Astrocyte (in vitro differentiated cells and primary cell): Measurements from ENCODE around the gene ANO3. TPM values are rescaled to one million over a fixed set of nuclear protein-coding genes. Genes with fewer than 3 reads are reported as not detected.

ENCODE experiments used
- DNase-seq: peaks from one replicate; pipeline ENCODE4 v3.0.0-alpha.2; 2010; ENCODE audit warnings: low read depth
- FAIRE-seq: peaks from 2 replicates; lab custom pipeline; 2011; peaks lifted over from hg19 to GRCh38; lab: Jason Lieb, UNC
- H2AFZ ChIP-seq: 2 replicates; pipeline ENCODE4 v1.6.0; 2012; ENCODE audit warnings: low read depth, low read length, inconsistent platforms
- H3K27ac ChIP-seq: 2 replicates; pipeline ENCODE4 v1.5.1; 2011; ENCODE audit warnings: low read depth, low read length, inconsistent platforms
- H3K27me3 ChIP-seq: 2 replicates; pipeline ENCODE4 v1.6.0; 2011; ENCODE audit warnings: low read length, inconsistent platforms; ENCODE audit not compliant: insufficient read depth
- H3K36me3 ChIP-seq: 2 replicates; pipeline ENCODE4 v1.5.1; 2011; ENCODE audit warnings: low read length, inconsistent platforms; ENCODE audit not compliant: insufficient read depth
- H3K4me1 ChIP-seq: 2 replicates; pipeline ENCODE4 v1.5.1; 2011; ENCODE audit warnings: low read length, inconsistent platforms; ENCODE audit not compliant: insufficient read depth
- H3K4me2 ChIP-seq: 2 replicates; pipeline ENCODE4 v1.6.0; 2012; ENCODE audit warnings: low read length, inconsistent platforms
- H3K4me3 ChIP-seq: 2 replicates; pipeline ENCODE4 v1.5.1; 2011; ENCODE audit warnings: low read depth, mild to moderate bottlenecking, low read length, inconsistent platforms; ENCODE audit not compliant: insufficient read depth
- H3K79me2 ChIP-seq: 2 replicates; pipeline ENCODE4 v1.6.0; 2012; ENCODE audit warnings: mild to moderate bottlenecking, low read length, inconsistent platforms; ENCODE audit not compliant: insufficient read depth
- H3K9ac ChIP-seq: 2 replicates; pipeline ENCODE4 v1.6.0; 2012; ENCODE audit warnings: mild to moderate bottlenecking, low read length, inconsistent platforms
- H3K9me3 ChIP-seq: 2 replicates; pipeline ENCODE4 v1.5.1; 2012; ENCODE audit warnings: low read depth, mild to moderate bottlenecking, low read length, inconsistent platforms; ENCODE audit not compliant: insufficient read depth
- H4K20me1 ChIP-seq: 2 replicates; pipeline ENCODE4 v1.6.0; 2012; ENCODE audit warnings: low read length, inconsistent platforms; ENCODE audit not compliant: insufficient read depth
- H3K27ac Mint-ChIP-seq: one replicate; pipeline ENCODE4 v1.8.0; 2021; ENCODE audit warnings: mild to moderate bottlenecking, mixed read lengths; ENCODE audit not compliant: unreplicated experiment
- H3K27me3 Mint-ChIP-seq: one replicate; pipeline ENCODE4 v1.8.0; 2021; ENCODE audit warnings: low read depth, mixed read lengths; ENCODE audit not compliant: unreplicated experiment
- H3K36me3 Mint-ChIP-seq: one replicate; pipeline ENCODE4 v1.8.0; 2021; ENCODE audit warnings: low read depth, mixed read lengths; ENCODE audit not compliant: unreplicated experiment
- H3K4me1 Mint-ChIP-seq: one replicate; pipeline ENCODE4 v1.8.0; 2021; ENCODE audit warnings: low read depth, mixed read lengths; ENCODE audit not compliant: unreplicated experiment
- H3K4me3 Mint-ChIP-seq: one replicate; pipeline ENCODE4 v1.8.0; 2021; ENCODE audit warnings: mild to moderate bottlenecking, moderate library complexity, mixed read lengths; ENCODE audit not compliant: unreplicated experiment
- H3K9me3 Mint-ChIP-seq: one replicate; pipeline ENCODE4 v1.8.0; 2021; ENCODE audit warnings: mild to moderate bottlenecking, mixed read lengths; ENCODE audit not compliant: unreplicated experiment
- CTCF ChIP-seq: IDR thresholded peaks from 2 replicates; pipeline ENCODE4 v1.5.1; 2011; ENCODE audit warnings: low read depth, mild to moderate bottlenecking, inconsistent platforms, low read length, moderate library complexity; ENCODE audit not compliant: insufficient read depth
- EZH2 ChIP-seq: IDR thresholded peaks from 2 replicates; pipeline ENCODE4 v1.6.1; 2012; ENCODE audit warnings: mild to moderate bottlenecking, low read length, inconsistent platforms; ENCODE audit not compliant: insufficient read depth
- total RNA-seq: library from RNA; stranded (reverse); gene quantifications from 2 replicates; pipeline ENCODE4 v1.2.1, GENCODE V29; 2021

ANO3 gene
- total RNA-seq, 1 donor from 2014 or later, result 0.11 TPM

- Histone ChIP-seq H3K27ac (no peak overlapping the region), H3K4me3 (no peak overlapping the region), H3K9ac (no peak overlapping the region), H3K79me2 (no peaks in the 10 kb centered on the region), H3K36me3 (no peaks in the 10 kb centered on the region), H4K20me1 (no peaks in the 10 kb centered on the region), H2AFZ (no peak overlapping the region), H3K4me2 (no peak overlapping the region), H3K27me3 (no peaks in the 10 kb centered on the region), H3K4me1 (no peaks in the 10 kb centered on the region), H3K9me3 (no peaks in the 10 kb centered on the region)
- FAIRE-seq (no peak), DNase-seq (no peak)
- Mint-ChIP-seq H3K27ac (no peak overlapping the region), H3K9me3 (peaks cover 2% of the 10 kb centered on the region), H3K4me1 (no peaks in the 10 kb centered on the region), H3K4me3 (no peak overlapping the region), H3K36me3 (no peaks in the 10 kb centered on the region), H3K27me3 (no peaks in the 10 kb centered on the region)
- TF ChIP-seq CTCF (no peak), EZH2 (no peak)
Measured at GRCh38 chr11:26527685-26528084, 195.8 kb downstream of the ANO3 start.

- no peaks in the 10 kb centered on the region for H3K4me1 ChIP-seq
- no peak overlapping the region for H3K9ac ChIP-seq
- DNase-seq (no peak), FAIRE-seq (no peak)
- H3K36me3 Mint-ChIP-seq, result no peaks in the 10 kb centered on the region
- H3K4me2 ChIP-seq, result no peak overlapping the region
- H3K27ac ChIP-seq, result no peak overlapping the region
- no peak for TF ChIP-seq CTCF
- TF ChIP-seq EZH2, result no peak
- no peak overlapping the region for H3K27ac Mint-ChIP-seq
- no peak overlapping the region for H3K4me3 ChIP-seq
- H3K4me3 Mint-ChIP-seq, result no peak overlapping the region
- H3K27me3 ChIP-seq, result no peaks in the 10 kb centered on the region
- H3K27me3 Mint-ChIP-seq, result no peaks in the 10 kb centered on the region
- H3K36me3 ChIP-seq, result no peaks in the 10 kb centered on the region
- no peaks in the 10 kb centered on the region for H4K20me1 ChIP-seq
- no peak overlapping the region for H2AFZ ChIP-seq
- no peaks in the 10 kb centered on the region for H3K9me3 ChIP-seq
- peaks cover 4% of the 10 kb centered on the region for H3K9me3 Mint-ChIP-seq
- no peaks in the 10 kb centered on the region for H3K79me2 ChIP-seq
- H3K4me1 Mint-ChIP-seq, result no peaks in the 10 kb centered on the region
Measured at GRCh38 chr11:26537341-26537740, 205.4 kb downstream of the ANO3 start.

- TF ChIP-seq CTCF, result no peak
- no peak for TF ChIP-seq EZH2
- Histone ChIP-seq H2AFZ (no peak overlapping the region), H3K4me1 (no peaks in the 10 kb centered on the region), H3K36me3 (no peaks in the 10 kb centered on the region), H4K20me1 (no peaks in the 10 kb centered on the region), H3K4me2 (no peak overlapping the region), H3K27ac (no peak overlapping the region), H3K79me2 (no peaks in the 10 kb centered on the region), H3K4me3 (no peak overlapping the region), H3K9ac (no peak overlapping the region), H3K27me3 (no peaks in the 10 kb centered on the region), H3K9me3 (no peaks in the 10 kb centered on the region)
- no peak for FAIRE-seq
- Mint-ChIP-seq H3K27ac (no peak overlapping the region), H3K4me1 (no peaks in the 10 kb centered on the region), H3K4me3 (no peak overlapping the region), H3K9me3 (peaks cover 4% of the 10 kb centered on the region), H3K27me3 (no peaks in the 10 kb centered on the region), H3K36me3 (no peaks in the 10 kb centered on the region)
- no peak for DNase-seq
Measured at GRCh38 chr11:26539517-26539916, 207.6 kb downstream of the ANO3 start.
